GM12801 (cell line): ENCODE data around the gene ADAMTS13.

ENCODE experiments used
- TF ChIP-seq, protein P1 (sequence below): IDR thresholded peaks from one replicate; pipeline ENCODE4 v1.5.1; 2011; ENCODE audit warnings: control low read depth; ENCODE audit not compliant: insufficient read length; ENCODE audit errors: extremely low read depth

Gene ADAMTS13

GRCh38 chr9:133502112-133502511 lies 79.9 kb downstream of the ADAMTS13 start:
- TF ChIP-seq, protein P1, sequence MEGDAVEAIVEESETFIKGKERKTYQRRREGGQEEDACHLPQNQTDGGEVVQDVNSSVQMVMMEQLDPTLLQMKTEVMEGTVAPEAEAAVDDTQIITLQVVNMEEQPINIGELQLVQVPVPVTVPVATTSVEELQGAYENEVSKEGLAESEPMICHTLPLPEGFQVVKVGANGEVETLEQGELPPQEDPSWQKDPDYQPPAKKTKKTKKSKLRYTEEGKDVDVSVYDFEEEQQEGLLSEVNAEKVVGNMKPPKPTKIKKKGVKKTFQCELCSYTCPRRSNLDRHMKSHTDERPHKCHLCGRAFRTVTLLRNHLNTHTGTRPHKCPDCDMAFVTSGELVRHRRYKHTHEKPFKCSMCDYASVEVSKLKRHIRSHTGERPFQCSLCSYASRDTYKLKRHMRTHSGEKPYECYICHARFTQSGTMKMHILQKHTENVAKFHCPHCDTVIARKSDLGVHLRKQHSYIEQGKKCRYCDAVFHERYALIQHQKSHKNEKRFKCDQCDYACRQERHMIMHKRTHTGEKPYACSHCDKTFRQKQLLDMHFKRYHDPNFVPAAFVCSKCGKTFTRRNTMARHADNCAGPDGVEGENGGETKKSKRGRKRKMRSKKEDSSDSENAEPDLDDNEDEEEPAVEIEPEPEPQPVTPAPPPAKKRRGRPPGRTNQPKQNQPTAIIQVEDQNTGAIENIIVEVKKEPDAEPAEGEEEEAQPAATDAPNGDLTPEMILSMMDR: no peak

GRCh38 chr9:133505186-133505830 lies 83.1 kb downstream of the ADAMTS13 start:
- TF ChIP-seq, protein P1: no peak

- TF ChIP-seq, protein P1: no peak
Measured at GRCh38 chr9:133505901-133506652, 83.9 kb downstream of the ADAMTS13 start.

GRCh38 chr9:133506653-133507038 lies 84.5 kb downstream of the ADAMTS13 start:
- TF ChIP-seq, protein P1: no peak

GRCh38 chr9:133507246-133507965 lies 85.2 kb downstream of the ADAMTS13 start:
- TF ChIP-seq, protein P1: no peak

DNA sequence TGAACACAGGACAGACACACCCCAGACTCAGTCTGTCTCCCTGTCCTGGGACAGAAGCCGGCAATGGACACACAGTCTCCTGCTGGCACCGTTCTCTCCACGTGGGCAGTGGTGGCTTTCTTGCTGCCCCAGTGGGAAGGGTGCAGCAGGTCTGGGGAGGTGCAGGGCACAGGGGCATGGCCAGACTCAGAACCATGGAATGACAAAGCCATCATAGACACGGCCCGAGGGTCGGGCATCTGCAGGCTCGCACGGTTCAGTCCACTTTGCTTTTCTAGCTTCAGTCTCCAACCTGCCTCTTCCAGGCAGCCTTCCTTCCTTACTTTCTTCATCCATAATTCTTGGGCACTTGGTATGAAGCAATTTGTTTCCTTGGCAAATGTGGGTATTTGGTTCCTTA lies 85.9 kb downstream of the ADAMTS13 start:
- TF ChIP-seq, protein P1: no peak
